Suppressor macrophage treated with lipopolysaccharide for 1 hour (primary cell): ENCODE results near the gene SNX24.
A peak's percentile ranks its signal among the peaks of the same experiment; 100 is the strongest.
"Not testable (repeated sequence)": the region's sequence is repeated elsewhere in the genome, so short reads cannot be mapped to it uniquely, and the experiment has no call there.

Experiments used
- DNase-seq, 3 donors: peaks; one replicate each; pipeline ENCODE4 v3.0.0-alpha.2; 2020 to 2022

The SNX24 gene

GRCh38 chr5:122971333-122971732, 125.9 kb downstream of the SNX24 start:
- DNase-seq: no peak

GRCh38 chr5:122972877-122973276, 127.5 kb downstream of the SNX24 start:
- peak in 1 of 3 donors; percentile 4 for DNase-seq

GRCh38 chr5:122973759-122974158, 128.3 kb downstream of the SNX24 start:
- DNase-seq: not testable (repeated sequence)

- DNase-seq: not testable (repeated sequence)
Observed at GRCh38 chr5:122974251-122974650, 128.8 kb downstream of the SNX24 start.

GRCh38 chr5:122977319-122977718, 131.9 kb downstream of the SNX24 start:
- no peak for DNase-seq

- DNase-seq: no peak
Observed at GRCh38 chr5:122978068-122978467, 132.7 kb downstream of the SNX24 start.

GRCh38 chr5:122978644-122979297, 133.4 kb downstream of the SNX24 start:
- no peak for DNase-seq

GRCh38 chr5:122981846-122982245, 136.4 kb downstream of the SNX24 start:
- DNase-seq: no peak

GRCh38 chr5:122982376-122982775, 137.0 kb downstream of the SNX24 start:
- DNase-seq: no peak

- no peak for DNase-seq
Observed at GRCh38 chr5:122984425-122984824, 139.0 kb downstream of the SNX24 start.

- no peak for DNase-seq
Observed at GRCh38 chr5:122985006-122985700, 139.7 kb downstream of the SNX24 start.

- peak in 2 of 3 donors; percentile 2 to 3 for DNase-seq
Observed at GRCh38 chr5:122985954-122986721, 140.7 kb downstream of the SNX24 start.

GRCh38 chr5:122996091-122996490, 150.7 kb downstream of the SNX24 start:
- no peak for DNase-seq

- DNase-seq: peak in 1 of 3 donors; percentile 2
Observed at GRCh38 chr5:122997294-122997693, 151.9 kb downstream of the SNX24 start.

- peak; percentile 66 to 80 (median 67) for DNase-seq
Observed at GRCh38 chr5:122999947-123000563, 154.6 kb downstream of the SNX24 start.

GRCh38 chr5:123000731-123001130, 155.3 kb downstream of the SNX24 start:
- DNase-seq: no peak

- DNase-seq: no peak
Observed at GRCh38 chr5:123001808-123002207, 156.4 kb downstream of the SNX24 start.

- no peak for DNase-seq
Observed at GRCh38 chr5:123007182-123007581, 161.8 kb downstream of the SNX24 start.

- DNase-seq: no peak
Observed at GRCh38 chr5:123007754-123008153, 162.3 kb downstream of the SNX24 start.

GRCh38 chr5:123012321-123012720, 166.9 kb downstream of the SNX24 start:
- DNase-seq: no peak

- DNase-seq: no peak
Observed at GRCh38 chr5:123014689-123015088, 169.3 kb downstream of the SNX24 start.

GRCh38 chr5:123028222-123028621, 182.8 kb downstream of the SNX24 start:
- DNase-seq: no peak

GRCh38 chr5:123033157-123033671, 187.8 kb downstream of the SNX24 start:
- DNase-seq: no peak
